NCI-H510A treated with DMSO at 0.1 percent for 48 hours (cell line): ENCODE results near the gene RPS6KA2.

Source experiments
- DNase-seq: peaks from one replicate; lab custom pipeline; 2025; lab: John Stamatoyannopoulos, UW

RPS6KA2 gene

GRCh38 chr6:166573511-166574216 is 53.4 kb downstream of the RPS6KA2 start:
- no peak for DNase-seq

- DNase-seq: peak; percentile 76
Observed at GRCh38 chr6:166572370-166573261, 54.4 kb downstream of the RPS6KA2 start.

- no peak for DNase-seq
Observed at GRCh38 chr6:166570929-166571713, 55.9 kb downstream of the RPS6KA2 start.

- DNase-seq: no peak
Observed at GRCh38 chr6:166569206-166569605, 57.8 kb downstream of the RPS6KA2 start.

GRCh38 chr6:166567813-166568212 is 59.2 kb downstream of the RPS6KA2 start:
- DNase-seq: no peak

GRCh38 chr6:166567107-166567506 is 59.9 kb downstream of the RPS6KA2 start:
- no peak for DNase-seq

GRCh38 chr6:166566026-166567011 is 60.7 kb downstream of the RPS6KA2 start:
- no peak for DNase-seq

GRCh38 chr6:166565084-166565967 is 61.7 kb downstream of the RPS6KA2 start:
- DNase-seq: no peak

GRCh38 chr6:166563805-166564204 is 63.2 kb downstream of the RPS6KA2 start:
- DNase-seq: no peak

GRCh38 chr6:166563200-166563599 is 63.9 kb downstream of the RPS6KA2 start:
- DNase-seq: no peak

GRCh38 chr6:166562726-166563125 is 64.3 kb downstream of the RPS6KA2 start:
- no peak for DNase-seq

- DNase-seq: no peak
Observed at GRCh38 chr6:166561771-166562359, 65.2 kb downstream of the RPS6KA2 start.

GRCh38 chr6:166560222-166560621 is 66.8 kb downstream of the RPS6KA2 start:
- DNase-seq: no peak

GRCh38 chr6:166559662-166560061 is 67.4 kb downstream of the RPS6KA2 start:
- DNase-seq: no peak

- no peak for DNase-seq
Observed at GRCh38 chr6:166559211-166559610, 67.8 kb downstream of the RPS6KA2 start.

GRCh38 chr6:166558156-166559005 is 68.7 kb downstream of the RPS6KA2 start:
- DNase-seq: no peak

- DNase-seq: peak; percentile 76
Observed at GRCh38 chr6:166556863-166557322, 70.2 kb downstream of the RPS6KA2 start.

GRCh38 chr6:166556336-166556735 is 70.7 kb downstream of the RPS6KA2 start:
- no peak for DNase-seq

- DNase-seq: no peak
Observed at GRCh38 chr6:166555086-166555485, 72.0 kb downstream of the RPS6KA2 start.
